ENCODE measurements around the gene RETN.

- TF ChIP-seq CTCF (IDR thresholded peaks at IDR 0.05) (no peak), POLR2AphosphoS5 (IDR thresholded peaks at IDR 0.05; ENCODE audit: low read depth, low read length) (no peak), REST (IDR thresholded peaks at IDR 0.05; ENCODE audit: insufficient read depth in 1 of 2, low read depth in 2 of 2, low read length in 1 of 2) (no peak)
Observed at GRCh38 chr19:7718668-7719067, 49.8 kb downstream of the RETN start.
